ENCODE results near the gene FGFRL1.

Gene FGFRL1

DNA sequence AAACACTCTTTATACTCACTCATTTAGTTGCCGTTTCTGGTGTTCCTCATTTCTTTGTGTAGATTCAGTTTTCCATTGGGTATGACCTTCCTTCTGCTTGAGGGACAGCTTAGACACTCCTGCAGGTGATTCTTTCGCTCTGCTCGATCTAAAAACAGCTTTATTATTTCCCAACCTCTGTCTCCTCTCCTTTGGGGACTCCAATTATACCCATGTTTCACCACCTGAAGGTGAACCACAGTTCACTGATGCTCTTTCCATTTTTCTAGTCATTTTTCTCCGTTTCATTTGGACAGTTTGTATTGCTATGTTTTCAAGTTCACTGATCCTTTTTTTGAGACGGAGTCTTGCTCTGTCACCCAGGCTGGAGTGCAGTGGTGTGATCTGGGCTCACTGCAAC is 4.6 kb upstream of the FGFRL1 start:
- no peak for DNase-seq (ENCODE audit: low spot score)

DNA sequence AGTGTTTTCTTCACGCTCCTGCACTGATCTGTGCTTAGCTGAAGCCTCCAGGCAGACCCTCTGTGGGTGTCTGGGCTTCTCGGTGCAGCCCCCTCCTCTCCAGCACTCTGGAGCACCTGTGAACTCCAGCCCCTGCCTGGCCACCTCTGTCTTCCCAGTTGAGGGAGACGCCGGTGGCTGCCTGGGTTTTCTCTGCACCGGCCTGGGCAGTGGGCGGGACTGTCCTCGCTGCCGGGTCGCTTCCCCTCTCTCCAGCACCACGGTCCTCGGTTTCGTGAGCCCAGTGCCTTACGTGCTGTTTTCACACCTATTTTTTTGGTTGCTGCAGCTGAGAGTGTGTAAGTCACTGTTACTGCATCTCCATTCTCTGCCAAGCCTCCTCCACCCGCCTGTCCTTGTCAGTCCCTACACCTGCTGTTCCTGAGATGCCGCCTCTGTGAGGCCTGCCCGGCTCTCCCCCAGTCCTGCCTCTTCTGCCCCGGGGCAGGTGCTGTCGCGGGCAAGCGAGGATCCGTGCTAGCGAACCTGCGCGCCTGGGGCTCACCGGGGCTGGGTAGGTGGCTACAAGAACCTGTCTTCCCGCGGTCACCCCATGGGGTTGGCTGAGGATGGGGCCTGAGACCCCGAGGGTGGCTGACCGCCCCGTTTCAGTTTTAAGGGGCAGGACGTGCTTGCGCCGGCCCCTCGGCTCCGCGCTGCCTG is 2.4 kb upstream of the FGFRL1 start:
- DNase-seq (ENCODE audit: low spot score): no peak

DNA sequence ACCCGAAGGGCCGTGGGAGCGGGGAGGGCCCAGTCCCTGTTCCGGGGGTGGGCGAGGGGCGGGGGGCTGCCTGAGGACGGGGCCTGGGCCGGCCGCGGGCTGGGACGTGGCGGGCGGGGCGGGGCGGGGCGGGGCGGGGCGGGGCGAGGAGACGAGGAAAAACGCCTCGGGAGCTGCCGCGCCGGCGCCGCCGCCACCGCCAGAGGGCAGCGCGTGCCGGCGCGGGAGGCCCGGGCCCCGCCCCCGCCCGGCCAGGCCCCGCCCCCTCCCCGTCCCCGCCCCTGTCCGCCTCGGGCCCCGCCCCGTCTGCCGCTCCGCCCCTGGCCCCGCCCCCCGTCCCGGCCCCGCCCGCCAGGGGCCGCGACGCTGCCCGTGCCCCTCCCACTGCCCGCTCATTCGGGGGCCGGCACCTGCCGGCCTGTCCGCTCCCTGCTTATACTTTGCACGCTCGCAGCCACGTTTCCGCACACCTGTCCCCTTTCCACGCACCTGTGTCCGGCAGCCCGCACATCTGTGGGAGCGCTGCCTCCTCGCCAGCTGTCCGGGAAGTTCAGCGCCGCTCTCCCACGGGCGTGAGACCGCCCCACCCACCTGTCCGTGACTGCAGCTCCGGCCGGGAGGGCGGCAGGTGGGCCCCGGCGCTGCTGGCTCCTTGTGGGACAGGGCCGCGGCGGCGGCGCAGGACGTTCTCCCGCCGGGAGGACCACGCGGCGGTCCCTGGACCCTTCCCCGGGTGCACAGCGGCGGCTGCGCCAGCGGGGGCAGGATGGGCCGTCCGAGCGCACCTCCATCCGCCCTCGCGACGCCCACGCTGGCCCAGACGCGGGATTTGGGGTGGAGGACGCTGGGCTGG is 1.7 kb upstream of the FGFRL1 start:
- no peak for DNase-seq (ENCODE audit: low spot score)

DNA sequence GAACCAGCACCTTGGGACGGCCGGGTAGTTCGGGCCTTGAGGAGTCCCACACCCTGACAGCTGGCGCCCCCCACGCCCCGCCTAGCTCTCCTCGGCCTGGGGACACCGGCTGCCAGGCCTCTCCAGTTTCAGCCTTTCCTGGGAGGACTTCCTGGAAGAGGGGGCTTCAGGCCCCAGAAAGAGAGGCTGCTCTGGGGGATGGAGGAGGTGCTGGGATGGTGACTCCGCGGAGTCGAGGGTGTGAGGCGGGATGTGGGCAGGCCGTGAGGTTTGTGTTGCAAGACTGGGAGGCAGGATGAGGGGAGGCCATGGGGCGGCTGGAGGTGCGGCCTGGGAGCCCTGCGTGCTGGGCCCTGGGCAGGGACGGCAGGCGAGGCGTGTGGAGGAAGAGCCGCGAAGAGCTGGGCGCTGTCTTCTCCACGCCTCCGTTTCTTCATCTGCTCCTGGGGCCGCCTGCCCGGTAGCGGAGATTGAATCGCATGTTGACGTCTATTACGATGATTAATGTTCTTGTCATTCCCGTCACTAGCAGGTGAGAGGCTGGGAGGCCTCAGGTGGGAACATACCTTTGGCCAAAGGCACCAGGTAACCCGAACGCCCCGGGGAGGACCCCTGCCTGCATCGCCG is 918 bp upstream of the FGFRL1 start:
- no peak for DNase-seq (ENCODE audit: low spot score)

DNA sequence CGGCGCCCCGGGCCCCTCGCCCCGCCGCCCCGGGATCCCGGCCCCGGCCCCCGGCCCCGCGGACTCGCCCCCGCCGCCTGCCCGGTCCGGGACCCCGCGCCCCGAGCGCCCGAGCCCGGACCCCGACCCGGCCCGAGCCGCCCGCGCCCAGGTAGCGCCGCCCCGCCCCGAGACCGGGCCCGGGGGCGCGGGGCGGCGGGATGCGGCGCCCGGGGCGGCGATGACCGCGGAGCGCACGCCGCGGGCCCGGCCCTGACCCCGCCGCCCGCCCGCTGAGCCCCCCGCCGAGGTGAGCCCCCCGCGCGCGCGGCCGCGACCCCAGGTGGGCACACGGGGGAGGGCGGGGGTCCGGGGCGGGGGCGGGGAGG is 224 bp downstream of the FGFRL1 start:
- DNase-seq (ENCODE audit: low spot score): no peak

DNA sequence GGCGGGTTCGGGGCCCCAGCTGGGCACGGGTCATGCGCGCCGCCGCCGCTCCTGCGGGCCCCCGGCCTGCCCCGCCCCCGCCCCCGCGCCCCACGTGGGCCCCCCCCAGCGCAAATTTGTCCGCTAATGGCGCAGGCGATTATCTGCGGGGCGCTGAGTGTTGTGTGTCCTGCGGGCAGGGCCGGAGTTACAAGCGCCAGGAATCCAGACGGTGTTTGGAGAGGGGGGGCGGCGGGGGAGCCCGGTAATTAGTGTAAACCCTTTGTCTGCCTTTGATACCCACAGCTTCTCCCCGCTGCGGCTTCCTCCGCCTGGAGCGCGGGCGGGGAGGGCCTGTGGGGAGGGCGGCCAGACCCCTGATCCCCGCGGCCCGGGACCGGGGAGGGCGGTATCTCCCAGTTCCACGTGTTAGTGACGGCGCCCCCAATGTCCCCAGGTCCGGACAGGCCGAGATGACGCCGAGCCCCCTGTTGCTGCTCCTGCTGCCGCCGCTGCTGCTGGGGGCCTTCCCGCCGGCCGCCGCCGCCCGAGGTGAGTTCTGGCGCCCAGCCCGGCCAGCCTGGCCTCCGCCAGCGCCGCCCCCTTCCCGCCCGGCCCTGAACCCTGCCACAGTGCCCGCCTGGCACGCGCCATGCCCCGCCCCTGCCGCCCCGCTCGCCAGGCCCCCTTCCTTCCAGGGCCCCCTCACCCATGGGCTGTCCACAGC is 761 bp downstream of the FGFRL1 start:
- no peak for DNase-seq (ENCODE audit: low spot score)

DNA sequence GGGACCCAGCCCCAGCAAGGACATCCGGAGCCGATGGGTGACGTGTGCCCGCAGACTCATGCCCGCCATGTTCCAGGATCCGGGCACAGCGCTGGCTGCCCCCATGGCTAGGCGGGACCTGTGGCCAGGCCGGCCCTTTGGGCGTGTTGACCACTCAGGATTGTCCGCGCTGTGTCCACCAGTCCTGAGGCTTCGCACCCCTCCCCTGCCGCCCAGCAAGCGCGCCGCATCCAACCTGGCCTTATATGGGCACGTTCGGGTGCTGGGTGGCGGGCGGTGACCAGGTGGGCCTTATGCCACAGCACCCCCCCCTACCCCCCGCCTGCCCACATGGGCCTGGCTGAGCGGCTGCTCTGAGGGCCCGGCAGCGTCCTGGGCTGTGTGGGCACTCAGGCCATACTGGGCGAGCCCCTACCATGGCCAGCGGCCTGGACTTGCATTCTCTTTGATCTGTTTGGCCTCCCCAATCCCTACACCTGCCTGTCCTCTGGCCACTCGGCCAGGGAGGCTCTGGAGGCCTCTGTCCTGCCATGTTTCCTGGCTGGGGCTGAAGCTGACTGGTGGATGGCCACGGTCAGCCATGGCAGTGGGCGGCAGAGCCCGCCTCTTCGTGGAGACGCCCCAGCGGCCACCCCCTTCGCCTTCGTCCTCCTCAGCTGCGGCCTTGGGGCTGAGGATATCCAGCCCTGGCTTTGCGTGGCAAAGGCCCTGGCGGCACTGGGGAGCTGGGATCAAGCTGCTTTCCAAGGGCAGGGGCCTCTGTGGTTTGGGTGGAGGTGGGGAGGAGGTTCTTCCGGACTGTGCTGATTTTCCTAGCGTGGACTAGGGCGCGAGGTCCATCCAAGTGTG is 2.0 kb downstream of the FGFRL1 start:
- DNase-seq (ENCODE audit: low spot score): no peak

DNA sequence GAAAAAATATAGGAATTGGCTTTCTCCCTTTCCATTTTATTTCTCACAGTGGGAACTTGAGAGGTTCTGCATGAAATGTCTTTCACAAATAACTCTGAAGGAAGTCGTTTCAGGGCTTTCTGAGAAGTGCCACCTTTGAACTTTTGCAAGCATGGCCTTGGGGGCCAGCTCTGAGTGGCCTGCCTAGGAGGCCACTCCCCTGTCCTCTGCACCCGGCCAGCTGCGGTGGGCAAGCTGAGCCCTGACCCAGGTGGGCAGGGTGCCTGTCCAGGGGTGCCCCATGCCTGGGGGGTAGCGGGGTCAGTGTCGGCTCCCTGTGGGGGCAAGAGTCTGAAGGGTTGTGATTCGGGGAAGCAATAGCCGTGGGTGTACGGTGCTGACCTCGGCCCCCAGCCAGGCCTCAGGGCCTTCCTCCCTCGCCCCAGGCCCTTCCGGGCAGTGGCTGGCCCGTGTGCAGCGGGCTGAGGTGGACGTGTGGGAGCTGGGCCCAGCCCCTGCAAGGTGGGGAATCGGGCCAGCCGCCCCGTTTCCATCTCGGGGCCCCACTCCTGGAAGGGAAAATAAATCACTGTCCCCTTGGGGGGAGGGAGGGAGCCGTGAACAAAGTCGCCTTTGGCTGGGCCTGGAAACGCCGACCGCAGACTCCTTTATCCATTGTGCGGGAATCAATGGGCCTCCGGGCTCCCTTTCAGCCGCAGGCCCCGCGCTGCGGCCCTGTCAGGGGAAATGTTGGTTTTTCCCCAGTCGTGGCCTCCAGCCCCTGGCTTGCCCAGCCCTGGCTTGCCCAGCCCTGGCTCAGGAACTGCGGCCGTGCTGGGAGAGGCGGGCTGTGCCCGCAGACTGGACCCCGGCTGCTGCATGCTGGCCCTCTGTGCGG is 3.1 kb downstream of the FGFRL1 start:
- DNase-seq (ENCODE audit: low spot score): no peak

DNA sequence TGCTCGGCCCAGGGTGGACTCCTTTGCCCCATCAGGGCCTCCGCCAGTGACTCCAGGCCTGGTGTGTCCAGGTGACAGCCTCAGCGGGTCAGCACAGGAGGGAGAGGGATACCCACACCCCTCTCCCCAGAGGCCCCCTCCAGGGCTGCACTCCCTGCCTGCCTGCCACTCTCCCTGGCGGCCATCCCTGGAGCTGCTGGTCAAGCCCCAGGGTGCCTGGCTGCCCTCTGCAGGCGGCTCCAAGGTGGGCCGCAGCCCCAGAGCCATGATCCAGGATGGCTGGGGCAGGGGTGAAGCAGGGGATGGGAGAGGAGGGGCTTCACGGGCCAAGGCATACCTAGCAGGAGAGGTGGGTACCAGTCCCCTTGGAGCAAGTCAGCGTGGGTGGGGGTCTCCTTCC is 3.8 kb downstream of the FGFRL1 start:
- DNase-seq (ENCODE audit: low spot score): no peak

DNA sequence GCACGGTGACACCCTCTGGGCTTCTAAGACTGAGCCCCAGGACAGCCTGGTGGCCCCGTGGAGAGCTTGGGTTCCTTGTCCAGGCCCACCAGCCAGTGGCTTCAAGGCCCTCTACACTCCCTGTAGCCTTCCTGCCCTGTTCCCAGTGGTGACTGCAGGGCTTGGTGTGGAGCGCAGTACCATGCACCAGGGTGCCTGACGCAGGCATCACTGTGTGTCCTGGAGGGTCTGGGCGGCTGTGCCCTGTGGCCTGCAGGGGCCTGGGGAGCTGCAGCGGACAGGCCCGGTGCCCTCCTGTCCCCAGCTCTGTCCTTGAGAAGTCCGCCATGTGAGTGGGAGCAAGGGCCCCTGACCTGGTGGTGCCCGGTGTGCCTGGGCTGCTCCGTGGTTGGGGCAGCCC is 4.3 kb downstream of the FGFRL1 start:
- DNase-seq (ENCODE audit: low spot score): no peak

DNA sequence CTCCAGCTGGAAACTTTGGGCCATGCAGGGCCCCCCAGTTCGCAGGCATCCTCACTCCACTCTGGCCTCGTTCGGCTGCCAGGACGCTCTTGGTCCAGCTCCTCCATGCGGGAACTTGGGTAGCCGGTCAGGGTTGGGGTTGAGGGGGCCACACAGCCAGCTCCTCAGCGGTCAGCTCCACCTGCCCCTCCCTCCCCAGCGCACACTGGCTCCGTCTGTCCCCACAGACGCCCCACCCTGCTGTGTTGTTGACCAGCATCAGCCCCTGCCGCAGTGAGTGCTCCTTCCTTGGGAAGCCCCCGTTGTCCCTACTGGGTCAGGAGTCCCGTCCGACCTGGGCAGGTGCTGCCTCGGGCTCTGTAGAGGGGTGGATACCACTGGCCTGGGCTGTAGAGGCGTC is 5.8 kb downstream of the FGFRL1 start:
- no peak for DNase-seq (ENCODE audit: low spot score)

DNA sequence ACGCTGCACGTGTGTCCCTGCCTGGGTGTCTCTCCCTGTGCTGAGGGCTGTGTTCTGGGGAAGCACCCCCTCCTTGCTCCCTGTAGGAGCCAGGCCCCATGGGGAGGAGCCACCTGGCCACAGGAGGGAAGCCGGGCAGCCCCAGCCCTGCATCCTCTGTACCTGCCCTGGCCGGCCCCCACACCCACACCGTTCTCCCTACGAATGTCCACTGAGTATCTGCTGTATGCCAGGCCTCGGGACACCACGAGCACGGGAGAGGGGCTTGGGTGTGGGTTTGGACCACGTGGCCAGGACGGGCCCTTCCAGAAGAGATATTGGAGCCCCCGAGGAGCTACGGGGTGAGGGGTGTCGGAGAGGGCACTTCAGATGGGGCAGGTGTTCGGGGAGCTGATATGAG is 6.3 kb downstream of the FGFRL1 start:
- DNase-seq (ENCODE audit: low spot score): no peak

DNA sequence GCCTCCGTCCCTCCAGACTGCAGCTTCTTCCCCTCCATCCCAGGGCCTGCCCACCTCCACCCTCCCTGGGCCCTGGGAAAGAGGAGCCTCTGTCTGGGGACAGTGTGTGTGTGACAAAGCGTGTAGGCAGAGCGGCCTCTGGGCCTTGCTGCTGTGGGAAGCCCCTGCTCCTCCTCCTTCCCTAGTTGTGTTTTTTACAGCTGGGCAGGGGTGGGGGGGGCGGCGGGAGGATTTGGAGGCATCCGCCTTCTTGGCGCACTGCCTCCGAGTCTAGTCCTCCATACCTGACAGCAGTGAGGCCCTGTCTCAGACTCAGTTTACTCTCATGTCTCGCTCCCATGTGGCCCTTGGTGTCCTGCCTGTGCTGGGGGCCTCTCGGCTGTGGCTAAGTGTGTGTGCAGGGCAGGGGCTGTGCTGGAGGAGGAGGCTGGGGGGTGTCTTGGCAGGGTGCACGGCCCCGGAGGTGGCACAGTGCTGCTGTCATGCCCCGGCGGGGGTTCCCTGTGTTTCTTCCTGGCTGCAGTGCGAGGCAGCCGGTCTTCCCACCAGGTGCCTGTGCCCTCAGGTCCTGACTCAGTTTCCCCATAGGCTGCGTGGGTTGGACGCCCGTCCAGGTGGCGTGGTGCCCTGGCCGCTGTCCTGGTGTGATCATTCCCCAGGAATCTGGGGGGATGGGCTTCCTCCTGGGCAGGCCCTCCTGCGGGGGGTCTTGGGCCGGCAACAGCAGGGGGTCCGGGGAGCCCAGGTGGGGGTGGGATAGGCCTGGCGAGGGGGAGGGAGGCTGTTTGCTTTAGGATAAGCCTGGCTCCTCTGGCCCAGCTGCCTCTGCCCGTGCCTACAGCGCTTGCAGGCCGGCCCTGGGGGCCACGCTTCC is 7.0 kb downstream of the FGFRL1 start:
- no peak for DNase-seq (ENCODE audit: low spot score)

DNA sequence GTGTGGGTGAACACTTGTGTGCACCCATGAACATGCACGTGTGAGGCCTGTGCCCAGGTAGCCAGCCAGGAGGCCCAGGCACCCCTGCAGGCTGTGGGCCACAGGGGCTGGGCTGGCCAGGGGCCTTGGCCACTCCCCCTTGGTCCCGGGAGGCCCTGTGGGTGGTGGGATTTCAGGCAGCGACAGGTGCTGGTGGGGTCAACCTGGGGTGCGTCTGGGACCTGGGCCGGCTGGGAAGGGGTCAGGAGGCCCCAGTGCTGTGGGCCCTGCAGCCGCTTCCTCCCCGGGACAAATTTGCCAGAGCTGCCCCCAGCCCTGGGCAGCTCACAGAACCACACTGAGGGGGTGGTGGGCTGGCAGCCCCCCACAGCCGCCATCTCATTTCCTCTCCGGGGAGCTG is 7.9 kb downstream of the FGFRL1 start:
- no peak for DNase-seq (ENCODE audit: low spot score)

DNA sequence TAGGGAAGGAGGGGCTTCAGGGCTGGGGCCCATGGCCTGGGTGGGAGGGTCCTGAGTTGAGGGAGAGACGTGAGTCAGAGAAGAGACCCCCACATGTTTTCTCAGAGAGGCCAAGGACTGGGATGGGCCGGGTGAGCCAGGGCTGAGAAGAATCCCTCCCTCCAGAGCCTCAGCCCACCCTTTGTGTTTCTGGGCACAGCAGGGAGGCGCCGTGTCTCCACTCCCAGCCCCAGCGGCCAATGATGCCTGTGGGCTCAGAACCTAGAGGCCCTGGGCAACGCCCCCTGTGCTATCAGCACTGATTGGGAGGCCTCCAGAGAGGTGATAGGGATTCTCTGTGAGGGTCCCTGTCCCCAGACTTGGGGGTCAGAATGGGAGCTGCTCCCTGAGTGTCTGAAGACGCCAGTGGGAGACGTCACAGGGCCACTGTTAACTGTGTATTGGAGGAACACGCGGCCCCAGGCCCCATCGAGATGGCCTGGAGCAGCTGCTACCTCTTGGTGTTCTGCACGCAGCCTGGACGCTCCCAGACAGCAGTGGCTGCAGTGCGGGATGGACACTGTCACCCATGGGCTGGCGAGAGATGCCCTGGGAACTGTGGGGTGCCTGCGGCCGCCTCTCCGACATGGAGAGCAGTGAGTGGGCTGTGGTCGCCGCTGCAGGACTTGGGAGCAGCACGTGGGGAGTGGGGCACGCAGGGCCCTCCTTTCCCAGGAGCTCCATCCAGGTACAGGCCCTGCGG is 8.5 kb downstream of the FGFRL1 start:
- DNase-seq (ENCODE audit: low spot score): no peak

DNA sequence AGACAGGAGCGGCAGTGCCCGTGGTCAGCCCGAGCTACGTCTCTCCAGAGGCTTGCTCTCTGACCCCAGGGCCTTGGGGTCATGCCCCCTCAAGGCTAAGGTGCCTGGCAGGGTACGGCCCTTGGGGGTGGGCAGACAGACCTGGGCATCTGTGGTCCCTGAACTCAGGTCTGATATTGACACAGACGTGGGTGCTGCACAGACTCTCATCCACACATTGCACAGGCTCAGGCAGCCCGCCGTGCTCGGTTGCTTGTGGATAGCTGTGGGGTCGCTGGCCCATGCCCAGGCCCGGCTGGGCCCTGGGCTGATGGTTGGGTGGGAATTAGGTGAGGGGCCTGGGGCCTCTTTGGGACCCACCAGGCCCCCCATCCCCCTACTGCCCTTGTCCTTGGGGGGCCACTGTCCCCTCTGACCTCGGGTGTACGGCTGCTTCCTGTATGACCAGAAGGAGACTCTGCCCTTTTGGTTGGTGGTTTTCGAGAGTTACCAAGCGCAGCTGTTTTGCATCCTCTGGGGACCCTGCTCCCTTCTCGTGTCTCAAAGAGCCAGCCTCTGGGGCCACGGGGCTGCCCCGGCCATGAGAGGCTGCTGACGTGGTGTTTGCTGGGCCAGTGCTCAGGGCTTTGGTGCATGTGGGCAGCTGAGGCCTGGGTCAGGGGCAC is 10.1 kb downstream of the FGFRL1 start:
- no peak for DNase-seq (ENCODE audit: low spot score)

DNA sequence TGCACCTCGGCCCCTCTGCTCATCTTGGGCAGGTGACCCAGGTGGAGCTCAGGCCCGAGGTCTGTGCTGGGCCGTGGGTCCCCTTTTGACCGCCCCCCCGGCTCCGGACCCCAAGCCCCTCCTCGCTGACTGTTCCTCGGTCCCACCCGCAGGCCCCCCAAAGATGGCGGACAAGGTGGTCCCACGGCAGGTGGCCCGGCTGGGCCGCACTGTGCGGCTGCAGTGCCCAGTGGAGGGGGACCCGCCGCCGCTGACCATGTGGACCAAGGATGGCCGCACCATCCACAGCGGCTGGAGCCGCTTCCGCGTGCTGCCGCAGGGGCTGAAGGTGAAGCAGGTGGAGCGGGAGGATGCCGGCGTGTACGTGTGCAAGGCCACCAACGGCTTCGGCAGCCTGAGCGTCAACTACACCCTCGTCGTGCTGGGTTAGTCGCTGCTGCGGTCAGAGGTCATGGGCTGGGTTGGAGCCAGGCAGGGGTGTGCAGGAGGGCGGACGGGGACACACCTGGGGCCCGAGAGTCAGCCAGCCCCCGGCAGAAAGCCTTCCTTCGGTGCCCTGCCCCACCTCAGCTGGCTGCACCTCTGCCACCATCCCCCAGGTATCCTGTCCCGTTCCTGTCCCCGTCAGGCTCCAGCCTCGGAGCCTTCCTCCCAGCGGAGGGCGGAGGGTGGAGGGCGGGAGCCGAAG is 10.8 kb downstream of the FGFRL1 start:
- DNase-seq (ENCODE audit: low spot score): no peak

DNA sequence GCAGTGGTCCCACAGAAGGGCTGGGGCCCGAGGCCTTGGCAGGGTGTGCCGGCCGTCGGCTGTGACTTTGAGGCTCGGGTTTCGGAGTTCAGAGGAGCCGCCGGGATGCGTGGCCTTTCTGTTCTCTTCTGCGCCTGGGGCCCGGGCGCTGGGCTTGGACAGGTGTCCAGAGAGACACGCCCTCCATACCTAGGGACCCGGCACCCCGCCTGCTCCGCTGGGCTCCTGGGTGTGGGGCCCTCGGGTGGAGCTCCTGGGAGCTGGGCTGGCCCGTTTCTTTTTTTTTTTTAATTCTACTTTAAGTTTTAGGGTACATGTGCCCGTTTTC is 11.3 kb downstream of the FGFRL1 start:
- DNase-seq (ENCODE audit: low spot score): no peak

Measured in cerebellar cortex (tissue), 1 donor.